Mucosa of rectum (tissue), 2 donors: ENCODE results near the gene POLR2J2.
"Not testable (repeated sequence)": the region's sequence is repeated elsewhere in the genome, so short reads cannot be mapped to it uniquely, and the experiment has no call there.

Experiments
- H3K27ac ChIP-seq, 2 donors: one replicate each; pipeline ENCODE4 v1.7.0; 2013; ENCODE audit warnings: inconsistent platforms in 2 of 2, low read depth in 2 of 2, low read length in 2 of 2
- H3K27me3 ChIP-seq, 2 donors: one replicate each; pipeline ENCODE4 v1.7.0; 2013; ENCODE audit warnings: low read length in 2 of 2; ENCODE audit not compliant: control insufficient read depth in 2 of 2, insufficient read depth in 2 of 2
- H3K36me3 ChIP-seq, 2 donors: one replicate each; pipeline ENCODE4 v1.7.0; 2013; ENCODE audit warnings: low read length in 2 of 2; ENCODE audit not compliant: control insufficient read depth in 2 of 2, insufficient read depth in 2 of 2
- H3K4me1 ChIP-seq, 2 donors: one replicate each; pipeline ENCODE4 v1.7.0; 2013; ENCODE audit warnings: low read length in 2 of 2, mild to moderate bottlenecking in 1 of 2; ENCODE audit not compliant: control insufficient read depth in 2 of 2, insufficient read depth in 2 of 2
- H3K4me3 ChIP-seq, 2 donors: one replicate each; pipeline ENCODE4 v1.7.0; 2013; ENCODE audit warnings: low read length in 2 of 2
- H3K9ac ChIP-seq, 2 donors: one replicate each; pipeline ENCODE4 v1.7.0; 2013; ENCODE audit warnings: low read length in 2 of 2, low read depth in 1 of 2, mild to moderate bottlenecking in 1 of 2
- H3K9me3 ChIP-seq, 2 donors: one replicate each; pipeline ENCODE4 v1.7.0; 2013; ENCODE audit warnings: low read length in 2 of 2; ENCODE audit not compliant: control insufficient read depth in 2 of 2
- donor health status: healthy.
- donor health status: Normal muscosa, but diverticular disease.

POLR2J2 gene

DNA sequence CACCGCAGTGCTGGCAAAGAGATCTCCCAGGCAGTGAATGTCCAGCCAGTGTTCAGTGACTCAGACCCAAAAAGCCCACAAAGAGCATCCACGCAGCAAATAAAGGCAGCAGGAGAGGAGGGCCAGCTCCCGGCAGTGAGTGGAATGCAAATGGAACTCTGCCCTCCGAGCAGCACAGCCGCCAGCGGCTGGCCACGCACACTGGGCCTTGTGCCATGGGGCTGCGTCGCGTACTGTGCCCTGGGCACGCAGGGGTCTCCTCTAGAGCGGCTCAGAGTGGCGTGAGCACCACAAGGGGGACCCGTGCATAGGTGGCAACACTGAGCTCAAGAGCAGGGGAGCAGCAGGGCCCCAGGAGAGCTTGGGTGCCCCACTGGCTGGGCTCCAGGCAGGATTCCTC is 3.9 kb downstream of the POLR2J2 start:
- H3K4me1 ChIP-seq, H3K27ac ChIP-seq, H3K27me3 ChIP-seq, H3K36me3 ChIP-seq, H3K9ac ChIP-seq, H3K9me3 ChIP-seq, H3K4me3 ChIP-seq: not testable (repeated sequence)

DNA sequence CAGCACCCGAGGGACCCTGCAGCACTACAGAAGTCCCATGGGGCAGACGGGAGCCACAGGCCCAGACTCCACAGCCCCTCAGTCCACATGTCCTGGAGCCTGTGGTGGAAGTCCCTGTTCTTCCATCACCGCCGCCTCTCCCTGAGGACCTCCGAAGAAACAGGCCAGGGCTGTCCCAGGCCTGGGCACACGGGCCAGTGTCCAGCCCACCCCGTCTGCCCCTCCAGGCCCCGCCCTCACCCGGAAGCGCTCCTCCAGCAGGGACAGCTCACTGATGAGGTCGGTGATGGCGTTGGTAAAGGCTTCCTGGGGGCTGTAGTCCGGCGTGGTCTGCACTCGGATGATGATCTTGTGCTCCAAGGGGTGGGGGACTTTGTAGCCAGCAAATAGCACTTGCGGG is 4.6 kb downstream of the POLR2J2 start:
- H3K9ac ChIP-seq, H3K27me3 ChIP-seq, H3K27ac ChIP-seq, H3K36me3 ChIP-seq, H3K4me3 ChIP-seq, H3K4me1 ChIP-seq, H3K9me3 ChIP-seq: not testable (repeated sequence)

DNA sequence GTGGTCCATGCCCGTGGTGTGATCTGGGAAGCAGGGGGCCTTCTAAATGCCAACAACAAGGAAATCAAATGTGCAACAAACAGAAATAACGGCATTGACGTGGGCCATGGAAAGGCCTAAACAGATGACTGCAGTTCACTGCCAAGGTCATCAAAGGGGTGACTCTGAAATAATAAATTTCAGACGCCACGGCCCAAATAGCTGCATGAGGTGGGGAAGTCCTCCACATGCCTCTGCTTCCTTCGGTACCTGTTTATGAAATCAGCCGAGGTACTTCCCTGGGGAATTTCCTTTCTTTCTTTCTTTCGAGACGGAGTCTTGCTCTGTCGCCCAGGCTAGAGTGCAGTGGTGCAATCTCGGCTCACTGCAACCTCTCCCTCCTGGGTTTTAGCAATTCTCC is 6.7 kb downstream of the POLR2J2 start:
- H3K4me3 ChIP-seq, H3K4me1 ChIP-seq, H3K27me3 ChIP-seq, H3K36me3 ChIP-seq, H3K9me3 ChIP-seq, H3K27ac ChIP-seq, H3K9ac ChIP-seq: not testable (repeated sequence)

DNA sequence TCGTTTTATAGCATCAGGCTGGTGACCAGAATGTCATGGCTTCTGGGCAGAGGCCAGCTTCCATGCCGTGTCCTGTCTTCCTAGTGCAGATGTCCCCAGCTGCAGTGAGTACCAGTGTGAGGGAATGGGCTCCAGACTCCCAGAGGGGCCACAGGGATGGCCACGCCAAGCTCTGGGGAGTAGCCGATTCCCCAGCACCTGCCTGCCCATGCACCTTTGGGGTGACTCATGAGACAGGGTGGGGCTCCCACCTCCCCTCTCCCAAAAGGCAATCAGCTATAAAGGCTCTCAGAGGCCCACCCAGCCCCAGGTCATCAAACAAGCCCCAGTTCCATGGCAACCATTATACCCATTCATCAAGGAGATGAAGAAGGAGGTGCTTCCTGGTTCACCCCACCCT is 21.5 kb downstream of the POLR2J2 start, which contains the start of gene SPDYE2B:
TSS of gene SPDYE2B (plus strand) at position 396 of the 400 bp plus-strand sequence. CDS start 2,030 bp downstream, outside the sequence.
- not testable (repeated sequence) for H3K36me3 ChIP-seq, H3K4me1 ChIP-seq, H3K4me3 ChIP-seq, H3K9ac ChIP-seq, H3K27ac ChIP-seq, H3K9me3 ChIP-seq, H3K27me3 ChIP-seq

DNA sequence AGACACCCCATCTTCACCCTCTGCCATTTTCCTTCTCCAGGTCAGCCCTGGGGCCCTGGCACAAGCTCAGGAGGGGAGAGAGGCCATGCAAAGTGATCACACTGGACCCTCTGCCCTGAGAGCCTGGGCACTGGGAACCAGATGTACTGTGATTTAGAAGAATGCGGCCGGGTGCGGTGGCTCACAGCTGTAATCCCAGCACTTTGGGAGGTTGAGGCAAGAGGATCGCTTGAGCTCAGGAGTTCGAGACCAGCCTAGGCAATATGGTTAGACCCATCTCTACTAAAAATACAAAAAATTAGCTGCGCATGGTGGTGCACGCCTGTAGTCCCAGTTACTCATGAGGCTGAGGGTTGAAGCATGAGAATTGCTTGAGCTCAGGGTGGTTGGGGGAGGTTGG is 23.6 kb downstream of the POLR2J2 start:
- H3K4me1 ChIP-seq, H3K9me3 ChIP-seq, H3K9ac ChIP-seq, H3K36me3 ChIP-seq, H3K27ac ChIP-seq, H3K27me3 ChIP-seq, H3K4me3 ChIP-seq: not testable (repeated sequence)

DNA sequence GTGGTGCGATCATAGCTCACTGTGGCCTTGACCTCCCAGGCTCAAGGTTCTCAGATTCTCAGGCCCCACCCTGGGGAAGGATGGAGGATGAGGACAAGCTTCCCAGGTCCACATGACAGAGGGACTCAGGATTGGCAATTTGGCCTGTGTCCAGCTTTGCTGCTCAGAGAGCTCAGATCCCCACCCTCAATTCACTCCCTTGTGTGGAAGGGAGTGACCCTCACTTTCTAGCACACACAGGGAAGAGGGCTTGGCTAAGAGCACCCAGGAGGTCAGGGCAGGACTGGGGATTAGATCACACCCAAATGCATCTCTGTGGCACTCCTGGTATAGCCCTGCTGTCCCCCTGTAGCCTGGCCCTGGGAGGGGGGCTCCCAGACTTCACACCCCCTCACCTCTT is 28.1 kb downstream of the POLR2J2 start:
- H3K4me1 ChIP-seq, H3K9me3 ChIP-seq, H3K9ac ChIP-seq, H3K36me3 ChIP-seq, H3K4me3 ChIP-seq, H3K27me3 ChIP-seq, H3K27ac ChIP-seq: not testable (repeated sequence)

DNA sequence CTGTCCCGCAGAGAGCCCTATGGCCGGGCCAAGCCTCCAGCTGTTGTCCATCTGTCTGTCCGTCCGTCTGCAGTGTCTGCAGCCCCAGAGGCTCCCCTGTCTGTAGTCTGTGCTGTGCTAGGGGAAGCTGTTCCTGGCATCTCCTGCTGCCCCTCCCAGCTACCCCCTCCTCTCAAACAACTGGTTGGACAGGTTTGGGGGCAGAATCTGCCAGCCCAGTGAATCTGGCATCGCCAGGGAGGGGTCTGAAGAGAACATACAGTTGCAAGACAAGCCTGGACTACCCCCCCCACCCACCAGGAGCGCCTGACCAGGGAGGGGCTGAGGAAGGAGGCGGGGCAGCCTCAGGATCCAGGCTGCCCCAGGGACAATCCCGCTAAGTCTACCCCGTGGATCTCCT is 28.8 kb downstream of the POLR2J2 start, which contains the start of gene UPK3BL1:
TSS of gene UPK3BL1 (minus strand) at position 101 of the 400 bp plus-strand sequence. CDS start at position 51, 50 bp downstream.
- not testable (repeated sequence) for H3K9me3 ChIP-seq, H3K9ac ChIP-seq, H3K4me3 ChIP-seq, H3K4me1 ChIP-seq, H3K27me3 ChIP-seq, H3K27ac ChIP-seq, H3K36me3 ChIP-seq

DNA sequence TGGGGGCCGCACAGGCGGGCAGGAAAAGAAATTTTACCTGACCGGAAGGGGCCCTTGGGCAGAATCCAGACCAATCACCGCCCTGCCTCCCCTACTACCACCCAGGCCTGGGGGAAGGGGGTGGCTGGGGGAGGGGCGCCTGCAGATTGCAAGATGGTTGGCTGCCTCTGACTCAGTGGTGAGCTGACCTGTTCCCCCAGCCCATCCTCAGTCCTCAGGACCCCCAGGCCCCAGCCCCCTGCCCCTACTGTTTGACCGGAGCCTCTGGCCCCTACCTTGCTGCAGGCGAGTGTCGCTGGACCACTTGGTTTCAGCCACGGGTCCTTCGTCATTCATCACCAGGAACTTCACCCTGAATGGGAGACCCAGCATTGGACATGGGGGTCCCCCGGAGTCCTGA is 32.6 kb downstream of the POLR2J2 start:
- not testable (repeated sequence) for H3K36me3 ChIP-seq, H3K9me3 ChIP-seq, H3K4me3 ChIP-seq, H3K9ac ChIP-seq, H3K27ac ChIP-seq, H3K4me1 ChIP-seq, H3K27me3 ChIP-seq

DNA sequence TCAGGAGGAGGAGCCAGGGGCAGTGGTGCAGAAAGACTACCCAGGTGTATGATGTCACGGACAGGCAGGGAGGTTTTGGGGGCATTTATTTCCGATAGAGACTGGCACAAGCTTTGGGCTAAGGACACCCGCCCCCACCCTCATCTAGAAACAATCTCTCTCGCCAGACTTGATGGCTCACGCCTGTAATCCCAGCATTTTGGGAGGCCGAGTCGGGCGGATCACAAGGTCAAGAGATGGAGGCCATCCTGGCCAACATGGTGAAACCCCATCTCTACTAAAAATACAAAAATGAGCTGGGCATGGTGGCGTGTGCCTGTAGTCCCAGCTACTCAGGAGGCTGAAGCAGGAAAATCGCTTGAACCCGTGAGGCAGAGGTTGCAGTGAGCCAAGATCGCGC is 34.5 kb downstream of the POLR2J2 start:
- not testable (repeated sequence) for H3K4me1 ChIP-seq, H3K36me3 ChIP-seq, H3K9me3 ChIP-seq, H3K9ac ChIP-seq, H3K27ac ChIP-seq, H3K27me3 ChIP-seq, H3K4me3 ChIP-seq

DNA sequence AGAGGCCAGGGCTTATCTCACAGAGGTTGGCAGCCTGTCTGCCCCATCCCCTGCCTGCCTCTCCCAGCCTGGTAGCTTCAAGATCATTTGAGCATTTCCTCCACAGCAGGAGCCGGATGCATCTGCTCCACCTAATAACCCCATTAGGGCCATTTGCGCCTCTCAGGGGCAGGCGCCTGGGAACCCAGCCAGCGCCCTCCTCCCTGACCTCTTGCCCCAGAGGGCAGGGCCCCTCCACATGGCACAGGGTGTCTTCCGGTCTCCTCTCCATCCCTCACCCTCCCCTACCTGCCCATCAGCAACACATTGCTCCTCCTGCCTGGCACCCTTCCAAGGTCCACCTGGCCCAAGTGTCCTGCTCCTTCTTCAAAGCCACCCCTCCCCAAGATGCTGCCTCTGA is 36.1 kb downstream of the POLR2J2 start:
- H3K9me3 ChIP-seq, H3K27ac ChIP-seq, H3K36me3 ChIP-seq, H3K27me3 ChIP-seq, H3K4me3 ChIP-seq, H3K9ac ChIP-seq, H3K4me1 ChIP-seq: not testable (repeated sequence)

DNA sequence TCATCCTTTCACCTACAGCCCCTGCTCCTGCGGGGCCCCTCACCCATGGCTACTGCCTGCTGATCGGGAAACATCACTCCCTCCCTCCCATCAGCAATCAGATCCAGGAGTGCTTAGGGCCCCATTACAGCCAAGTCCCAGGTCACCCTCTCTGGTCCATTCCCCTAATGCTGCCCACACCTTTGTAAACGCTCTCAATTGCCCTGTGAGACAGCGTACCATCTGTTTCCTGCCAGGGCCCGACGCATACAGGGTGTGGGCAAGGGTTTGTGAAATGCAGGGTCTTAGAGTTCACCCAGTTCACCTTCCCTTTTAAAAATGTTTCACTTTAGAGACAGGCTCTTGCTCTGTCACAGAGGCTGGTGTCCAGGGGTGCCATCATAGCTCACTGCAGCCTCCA is 37.2 kb downstream of the POLR2J2 start:
- H3K4me1 ChIP-seq, H3K27me3 ChIP-seq, H3K9ac ChIP-seq, H3K9me3 ChIP-seq, H3K27ac ChIP-seq, H3K4me3 ChIP-seq, H3K36me3 ChIP-seq: not testable (repeated sequence)
